HL-60/S4 treated with retinoic acid at 250 ng/mL for 4 days and 3 days (cell line): ENCODE measurements around the gene ZNF253.
"Not testable (repeated sequence)": the region's sequence is repeated elsewhere in the genome, so short reads cannot be mapped to it uniquely, and the experiment has no call there.

Source experiments
- in situ Hi-C: fragments of 300-500 bp; cut with MboI; formaldehyde crosslinking; loops from 2 replicates; pipeline ENCODE4 v1.7.0; 2022; ENCODE audit warnings: low sequenced_read_pairs

Gene ZNF253

GRCh38 chr19:19892055-19892941 is 26.6 kb downstream of the ZNF253 start:
- in situ Hi-C loops, result not testable (repeated sequence)

- in situ Hi-C loops, result no loop called here
Measured at GRCh38 chr19:19900139-19900728, 34.6 kb downstream of the ZNF253 start.

GRCh38 chr19:19900729-19901444 is 35.2 kb downstream of the ZNF253 start, which contains the start of gene ZNF93:
Gene ZNF93, plus strand, starts transcription at chr19:19900946. Its CDS starts 143 bp downstream, at chr19:19901089.
- in situ Hi-C loops, result no loop called here

- in situ Hi-C loops, result not testable (repeated sequence)
Measured at GRCh38 chr19:19907551-19907950, 41.9 kb downstream of the ZNF253 start.

- in situ Hi-C loops, result no loop called here
Measured at GRCh38 chr19:19909654-19910053, 44.0 kb downstream of the ZNF253 start.

GRCh38 chr19:19911150-19911549 is 45.5 kb downstream of the ZNF253 start:
- in situ Hi-C loops, result no loop called here

GRCh38 chr19:19914596-19914995 is 48.9 kb downstream of the ZNF253 start:
- in situ Hi-C loops, result no loop called here

- in situ Hi-C loops, result not testable (repeated sequence)
Measured at GRCh38 chr19:19930417-19930816, 64.7 kb downstream of the ZNF253 start.

GRCh38 chr19:19933432-19934314 is 68.0 kb downstream of the ZNF253 start:
- in situ Hi-C loops, result not testable (repeated sequence)

GRCh38 chr19:19937403-19937802 is 71.7 kb downstream of the ZNF253 start:
- in situ Hi-C loops, result no loop called here

- in situ Hi-C loops, result no loop called here
Measured at GRCh38 chr19:19938449-19938848, 72.8 kb downstream of the ZNF253 start.

GRCh38 chr19:19943848-19944582 is 78.3 kb downstream of the ZNF253 start:
- in situ Hi-C loops, result no loop called here
